Spinal cord (tissue), 10 donors: ENCODE measurements around the gene RAPGEF5. TPM values are rescaled to one million over a fixed set of nuclear protein-coding genes. Genes with fewer than 3 reads are reported as not detected.
A peak's percentile ranks its signal among the peaks of the same experiment; 100 is the strongest.

Experiments
- DNase-seq, 6 donors: peaks; one replicate each; pipeline versions ENCODE4 v3.0.0 to v3.0.0-alpha.2; 2013 to 2015; ENCODE audit warnings: low spot score in 6 of 6, low read depth in 4 of 6
- H3K27ac ChIP-seq: one replicate; pipeline ENCODE4 v1.5.1; 2013; ENCODE audit warnings: low read depth, low read length, control low read depth
- H3K27me3 ChIP-seq: one replicate; pipeline ENCODE4 v1.6.1; 2013; ENCODE audit warnings: low read length; ENCODE audit not compliant: control insufficient read depth, insufficient read depth
- H3K36me3 ChIP-seq: one replicate; pipeline ENCODE4 v1.6.1; 2013; ENCODE audit warnings: low read length; ENCODE audit not compliant: control insufficient read depth, insufficient read depth
- H3K4me1 ChIP-seq: one replicate; pipeline ENCODE4 v1.6.1; 2013; ENCODE audit warnings: low read length; ENCODE audit not compliant: control insufficient read depth, insufficient read depth
- H3K4me3 ChIP-seq: one replicate; pipeline ENCODE4 v1.5.1; 2013; ENCODE audit warnings: low read depth, low read length, control low read depth
- H3K9me3 ChIP-seq: one replicate; pipeline ENCODE4 v1.6.1; 2013; ENCODE audit warnings: low read length; ENCODE audit not compliant: control insufficient read depth, insufficient read depth
- WGBS: methylation state at CpG from one replicate; pipeline ENCODE4 v1.1.5; 2013; ENCODE audit warnings: missing lambda C conversion rate; ENCODE audit not compliant: insufficient coverage; 5-methylcytosine and 5-hydroxymethylcytosine counted together
- polyA plus RNA-seq, 2 donors: library from polyadenylated mRNA; unstranded; fragments of 120-200 nt; gene quantifications; one replicate each; pipeline ENCODE4 v1.2.1, GENCODE V29; 2013; ENCODE audit not compliant: insufficient read length in 2 of 2
- total RNA-seq, 2 donors: library from RNA; depleted of rRNA in 1 of 2; stranded (reverse); fragments of 120-200 nt in 1 of 2; fragments of >200 nt in 1 of 2; gene quantifications; one replicate each; pipeline versions ENCODE4 v1.2.3 to v1.2.4, GENCODE V29; 2013 to 2014
- donor health status: healthy.

RAPGEF5 gene
- total and polyA plus RNA-seq, 4 donors = 19.5 to 121 (median 48.8) TPM

DNA sequence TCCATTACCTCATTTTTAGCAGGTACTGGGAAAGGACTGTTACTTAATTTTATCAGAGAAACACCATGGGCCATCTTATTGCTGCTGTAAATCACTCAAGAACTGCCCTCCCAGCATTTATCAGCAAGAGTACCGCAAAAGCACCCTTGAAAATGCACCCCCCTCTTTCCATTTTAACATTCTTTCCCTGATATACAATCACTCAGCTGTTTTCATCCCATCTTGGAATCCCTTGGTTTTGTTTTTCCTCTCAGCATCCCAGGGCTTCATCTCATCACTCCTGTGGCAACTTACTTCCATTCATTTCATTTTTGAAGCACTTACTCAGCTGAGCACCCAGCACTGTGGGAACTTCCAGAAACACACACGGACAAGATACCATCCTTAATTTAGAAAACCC, 36.5 kb downstream of the RAPGEF5 start:
- 59% methylated on average over 2 of the region's 2 CpGs for WGBS
- Histone ChIP-seq H3K36me3 (no peaks in the 10 kb centered on the region), H3K27me3 (no peaks in the 10 kb centered on the region), H3K27ac (no peak overlapping the region), H3K4me1 (no peaks in the 10 kb centered on the region), H3K9me3 (no peaks in the 10 kb centered on the region), H3K4me3 (no peak overlapping the region)
- no peak for DNase-seq

DNA sequence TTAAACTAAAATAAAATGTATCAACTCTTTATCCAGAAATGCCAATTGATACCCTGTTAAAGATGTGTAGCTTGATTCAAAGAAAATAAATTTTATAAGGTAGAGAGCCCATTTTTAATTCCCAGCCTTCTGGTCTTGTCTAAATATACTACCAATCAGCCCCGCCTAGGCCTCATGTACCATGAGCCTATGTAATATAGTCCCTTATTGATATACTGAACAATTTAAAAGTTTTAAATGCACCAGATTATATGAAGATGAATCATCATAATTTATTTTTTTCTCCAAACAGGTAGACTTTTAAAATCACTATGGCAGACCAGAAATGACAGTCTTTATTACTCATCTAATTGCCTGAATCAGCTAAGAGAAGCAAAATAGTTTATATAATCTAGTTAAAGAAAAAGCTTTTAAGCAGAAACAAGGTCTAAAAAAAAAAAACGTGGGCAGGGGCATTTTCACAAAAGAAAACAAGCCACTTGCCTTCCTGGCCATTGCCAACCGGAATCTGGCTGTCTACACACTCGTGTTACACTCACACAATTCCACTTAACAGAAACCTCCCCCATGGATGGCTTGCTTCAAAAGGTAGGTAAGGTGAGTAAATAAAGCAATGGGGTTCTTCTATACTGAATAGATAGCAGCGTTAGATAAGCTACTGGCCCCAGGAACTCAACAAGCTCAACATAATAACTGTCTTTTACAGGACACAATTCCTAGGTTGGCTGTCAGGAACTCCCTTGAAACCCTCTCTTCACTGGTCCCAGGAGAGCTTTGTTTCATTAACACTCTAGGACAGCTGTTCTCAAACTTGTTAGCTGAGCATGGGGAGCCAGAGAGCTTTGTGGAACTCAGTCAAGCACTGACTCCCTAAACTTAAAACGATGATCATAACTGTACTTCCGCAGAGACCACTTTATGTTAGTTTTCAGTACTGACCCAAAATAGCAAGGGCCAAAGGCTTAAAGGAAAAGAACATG, 37.2 kb downstream of the RAPGEF5 start:
- WGBS = no CpG with 5 or more reads among the region's 7 CpGs
- Histone ChIP-seq H3K9me3 (no peaks in the 10 kb centered on the region), H3K4me1 (no peaks in the 10 kb centered on the region), H3K27ac (no peak overlapping the region), H3K4me3 (no peak overlapping the region), H3K36me3 (no peaks in the 10 kb centered on the region), H3K27me3 (no peaks in the 10 kb centered on the region)
- DNase-seq = peak in 2 of 6 donors; percentile 21 to 69

DNA sequence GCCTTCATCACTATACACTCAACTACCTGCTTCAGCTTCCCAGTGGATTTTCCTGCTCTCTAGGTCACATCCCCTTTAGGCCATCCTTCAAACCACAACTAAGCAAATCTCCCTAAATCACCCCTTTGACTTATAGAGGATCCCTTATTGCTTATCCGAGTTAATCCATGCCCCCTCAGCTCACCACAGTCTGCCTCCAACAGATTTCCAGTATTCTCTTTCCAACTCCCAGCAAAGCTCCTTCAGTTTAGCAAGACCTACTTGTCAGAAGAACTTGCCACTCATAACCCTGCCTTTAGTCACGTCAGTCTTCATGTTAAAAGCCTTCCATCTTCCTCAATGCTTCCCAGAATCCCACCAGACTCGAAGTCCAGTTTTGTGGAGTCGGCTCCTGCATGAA, 38.6 kb downstream of the RAPGEF5 start:
- Histone ChIP-seq H3K4me3 (no peak overlapping the region), H3K36me3 (no peaks in the 10 kb centered on the region), H3K27me3 (no peaks in the 10 kb centered on the region), H3K4me1 (no peaks in the 10 kb centered on the region), H3K9me3 (no peaks in the 10 kb centered on the region), H3K27ac (no peak overlapping the region)
- WGBS = 88% methylated on average over 4 of the region's 4 CpGs
- no peak for DNase-seq

DNA sequence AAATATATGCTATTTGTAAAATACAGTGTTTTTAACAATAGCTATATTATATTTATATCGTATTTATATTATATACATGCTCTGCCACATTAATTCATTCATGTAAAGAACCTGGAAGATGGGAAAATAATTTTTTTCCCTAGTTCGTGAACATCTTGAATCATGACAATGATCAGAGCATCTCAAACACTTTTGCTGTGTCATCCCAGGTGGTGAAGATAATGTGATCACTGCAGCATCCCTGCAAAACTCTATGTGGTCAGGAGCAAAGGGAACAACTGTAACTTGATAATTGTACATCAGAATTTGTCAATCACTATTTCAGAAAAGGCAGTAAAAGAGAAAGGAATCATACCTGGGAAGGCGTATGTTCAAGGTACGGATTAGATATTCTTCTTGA, 39.3 kb downstream of the RAPGEF5 start:
- no CpG with 5 or more reads among the region's 4 CpGs for WGBS
- H3K9me3 ChIP-seq = no peaks in the 10 kb centered on the region
- no peaks in the 10 kb centered on the region for H3K36me3 ChIP-seq
- no peak overlapping the region for H3K27ac ChIP-seq
- no peak for DNase-seq
- H3K4me3 ChIP-seq = no peak overlapping the region
- H3K27me3 ChIP-seq = no peaks in the 10 kb centered on the region
- no peaks in the 10 kb centered on the region for H3K4me1 ChIP-seq

DNA sequence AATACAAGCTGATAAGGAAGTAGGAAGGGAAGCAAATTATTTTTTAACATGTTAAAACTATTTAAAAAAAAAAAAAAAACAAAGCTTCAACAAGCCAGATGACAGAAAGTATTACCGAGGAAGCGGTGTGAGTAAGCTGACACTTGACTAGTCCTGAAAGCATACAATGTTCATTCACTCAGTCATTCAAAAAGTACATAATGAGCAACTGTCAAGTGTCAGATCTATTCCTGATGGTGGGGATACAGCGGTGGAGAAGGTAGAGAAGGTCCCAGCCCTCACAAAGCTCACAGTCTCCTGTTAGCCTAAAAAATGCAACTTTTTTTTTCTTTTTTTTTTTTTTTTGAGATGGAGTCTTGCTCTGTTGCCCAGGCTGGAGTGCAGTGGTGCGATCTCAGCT, 40.0 kb downstream of the RAPGEF5 start:
- Histone ChIP-seq H3K27me3 (no peaks in the 10 kb centered on the region), H3K4me3 (no peak overlapping the region), H3K27ac (no peak overlapping the region), H3K4me1 (no peaks in the 10 kb centered on the region), H3K36me3 (no peaks in the 10 kb centered on the region), H3K9me3 (no peaks in the 10 kb centered on the region)
- DNase-seq = no peak
- whole genome bisulfite sequencing = no CpG with 5 or more reads among the region's 4 CpGs

DNA sequence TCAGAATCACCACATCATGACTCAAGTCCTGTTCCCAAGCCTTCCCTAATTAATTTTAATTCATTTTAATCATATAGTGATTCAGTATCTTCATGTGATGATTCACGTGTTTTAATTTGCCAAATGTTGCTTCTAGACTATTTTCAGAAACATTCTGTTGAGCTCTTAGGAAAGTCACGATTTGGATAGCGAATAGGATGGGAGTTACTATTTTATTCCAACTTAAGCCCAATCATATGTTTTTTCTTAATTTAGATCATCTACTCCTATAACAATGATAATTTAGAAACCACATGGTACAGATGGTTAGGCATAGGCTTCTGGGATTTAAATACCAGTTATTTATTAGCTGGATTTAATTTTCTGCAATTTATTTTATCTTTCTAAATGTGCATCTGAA, 49.1 kb downstream of the RAPGEF5 start:
- Histone ChIP-seq H3K27me3 (no peaks in the 10 kb centered on the region), H3K27ac (no peak overlapping the region), H3K9me3 (peaks cover 2% of the 10 kb centered on the region), H3K36me3 (no peaks in the 10 kb centered on the region), H3K4me3 (no peak overlapping the region), H3K4me1 (no peaks in the 10 kb centered on the region)
- WGBS = no CpG with 5 or more reads among the region's 3 CpGs
- peak in 1 of 6 donors; percentile 36 for DNase-seq

DNA sequence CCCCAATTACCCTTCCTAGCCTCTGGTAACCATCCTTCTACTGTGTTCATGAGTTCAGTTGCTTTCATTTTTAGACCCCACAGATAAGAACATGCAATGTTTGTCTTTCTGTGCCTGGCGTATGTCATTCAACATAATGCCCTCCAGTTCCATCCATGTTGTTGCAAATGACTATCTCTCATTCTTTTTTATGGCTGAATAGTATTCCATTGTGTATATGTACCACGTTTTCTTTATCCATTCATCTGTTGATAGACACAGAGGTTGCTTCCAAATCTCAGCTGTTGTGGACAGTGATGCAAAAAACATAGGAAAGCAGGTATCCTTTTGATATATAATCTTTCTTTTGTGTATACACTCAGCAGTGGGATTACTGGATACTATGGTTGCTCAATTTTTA, 51.2 kb downstream of the RAPGEF5 start:
- no peak overlapping the region for H3K27ac ChIP-seq

DNA sequence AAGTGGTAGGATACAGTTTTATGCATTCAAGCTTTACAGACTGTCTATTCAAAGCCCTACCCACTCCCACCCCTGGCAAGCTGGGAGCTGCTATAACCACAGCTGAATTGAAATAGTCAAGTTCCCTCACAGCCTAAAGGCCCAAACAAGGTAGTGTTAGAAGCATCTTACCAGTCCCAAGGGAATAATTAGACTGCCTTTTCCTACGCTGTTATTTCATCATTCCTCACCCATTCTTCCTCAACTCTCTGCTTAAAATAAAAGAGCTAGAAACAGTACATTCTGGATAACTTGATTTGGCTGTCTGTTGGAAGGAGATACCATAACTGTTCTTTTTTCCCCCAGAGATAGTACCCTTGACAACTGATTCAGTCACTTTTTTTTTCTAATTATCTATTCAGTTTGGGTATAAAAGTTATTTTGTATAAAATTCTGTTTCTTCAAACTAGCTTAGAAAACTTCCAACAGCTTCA, 54.0 kb downstream of the RAPGEF5 start:
- Histone ChIP-seq H3K36me3 (no peaks in the 10 kb centered on the region), H3K27ac (no peak overlapping the region), H3K9me3 (peaks cover 4% of the 10 kb centered on the region), H3K4me1 (no peaks in the 10 kb centered on the region), H3K27me3 (no peaks in the 10 kb centered on the region), H3K4me3 (no peak overlapping the region)
- WGBS = no CpG with 5 or more reads among the region's 1 CpG
- DNase-seq = peak in 1 of 6 donors; percentile 48

More for the DNA sequence above, 51.2 kb downstream of the RAPGEF5 start:
- no peak for DNase-seq
- Histone ChIP-seq H3K4me1 (no peaks in the 10 kb centered on the region), H3K9me3 (peaks cover 2% of the 10 kb centered on the region), H3K4me3 (no peak overlapping the region), H3K27me3 (no peaks in the 10 kb centered on the region), H3K36me3 (no peaks in the 10 kb centered on the region)
- no CpG with 5 or more reads among the region's 2 CpGs for WGBS

DNA sequence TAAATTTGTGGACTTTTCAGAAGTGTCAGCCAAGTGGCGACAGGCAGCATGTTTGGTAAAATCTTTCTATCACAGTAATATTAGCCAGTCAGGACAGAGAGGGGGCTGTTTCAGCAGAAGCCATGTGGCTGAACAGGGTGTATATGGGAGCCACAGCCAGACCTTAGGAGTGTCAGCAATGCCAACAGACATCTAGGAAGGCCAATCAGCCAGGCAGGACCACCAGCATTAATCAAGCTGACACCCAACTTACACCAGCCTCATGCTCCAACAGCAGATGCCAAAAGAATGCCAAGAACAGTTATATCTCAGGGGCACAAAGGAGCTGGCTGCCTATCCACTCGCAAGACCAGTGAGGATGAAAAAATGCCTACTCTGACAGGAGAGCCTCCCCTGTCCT, 54.8 kb downstream of the RAPGEF5 start:
- 60% methylated on average over 1 of the region's 2 CpGs for WGBS
- Histone ChIP-seq H3K4me1 (no peaks in the 10 kb centered on the region), H3K27me3 (no peaks in the 10 kb centered on the region), H3K4me3 (no peak overlapping the region), H3K27ac (no peak overlapping the region), H3K9me3 (peaks cover 5% of the 10 kb centered on the region), H3K36me3 (no peaks in the 10 kb centered on the region)
- DNase-seq = no peak

DNA sequence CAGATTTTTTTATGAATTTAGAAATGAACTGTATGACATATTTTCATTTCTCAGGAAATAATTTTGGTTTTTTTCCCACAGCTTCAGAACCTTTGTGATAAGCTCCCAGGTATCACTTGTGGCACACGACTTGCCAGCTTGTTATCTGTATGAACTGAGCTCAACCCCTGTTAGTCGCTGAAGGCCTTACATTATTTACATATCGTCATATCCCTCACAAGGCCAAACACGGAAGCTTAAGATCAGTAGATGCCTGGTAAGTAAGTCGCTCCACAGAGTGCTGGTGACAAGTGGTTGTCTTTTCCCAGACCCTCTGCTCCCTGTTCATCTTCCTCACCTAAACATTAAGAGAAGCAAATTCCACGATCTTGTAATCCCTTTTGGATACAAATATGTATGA, 55.2 kb downstream of the RAPGEF5 start:
- no peaks in the 10 kb centered on the region for H3K27me3 ChIP-seq
- H3K9me3 ChIP-seq = peaks cover 5% of the 10 kb centered on the region
- WGBS = 95% methylated on average over 4 of the region's 6 CpGs
- DNase-seq = no peak
- H3K36me3 ChIP-seq = no peaks in the 10 kb centered on the region
- no peak overlapping the region for H3K27ac ChIP-seq
- H3K4me3 ChIP-seq = no peak overlapping the region
- no peaks in the 10 kb centered on the region for H3K4me1 ChIP-seq
